ENCODE measurements around the gene LIMK2.

- TF ChIP-seq, protein P1, sequence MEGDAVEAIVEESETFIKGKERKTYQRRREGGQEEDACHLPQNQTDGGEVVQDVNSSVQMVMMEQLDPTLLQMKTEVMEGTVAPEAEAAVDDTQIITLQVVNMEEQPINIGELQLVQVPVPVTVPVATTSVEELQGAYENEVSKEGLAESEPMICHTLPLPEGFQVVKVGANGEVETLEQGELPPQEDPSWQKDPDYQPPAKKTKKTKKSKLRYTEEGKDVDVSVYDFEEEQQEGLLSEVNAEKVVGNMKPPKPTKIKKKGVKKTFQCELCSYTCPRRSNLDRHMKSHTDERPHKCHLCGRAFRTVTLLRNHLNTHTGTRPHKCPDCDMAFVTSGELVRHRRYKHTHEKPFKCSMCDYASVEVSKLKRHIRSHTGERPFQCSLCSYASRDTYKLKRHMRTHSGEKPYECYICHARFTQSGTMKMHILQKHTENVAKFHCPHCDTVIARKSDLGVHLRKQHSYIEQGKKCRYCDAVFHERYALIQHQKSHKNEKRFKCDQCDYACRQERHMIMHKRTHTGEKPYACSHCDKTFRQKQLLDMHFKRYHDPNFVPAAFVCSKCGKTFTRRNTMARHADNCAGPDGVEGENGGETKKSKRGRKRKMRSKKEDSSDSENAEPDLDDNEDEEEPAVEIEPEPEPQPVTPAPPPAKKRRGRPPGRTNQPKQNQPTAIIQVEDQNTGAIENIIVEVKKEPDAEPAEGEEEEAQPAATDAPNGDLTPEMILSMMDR (IDR thresholded peaks at IDR 0.05; ENCODE audit: low read depth, low read length, missing input control), result no peak
- TF ChIP-seq MAX (IDR thresholded peaks at IDR 0.05), result no peak
- TF ChIP-seq, protein P2, sequence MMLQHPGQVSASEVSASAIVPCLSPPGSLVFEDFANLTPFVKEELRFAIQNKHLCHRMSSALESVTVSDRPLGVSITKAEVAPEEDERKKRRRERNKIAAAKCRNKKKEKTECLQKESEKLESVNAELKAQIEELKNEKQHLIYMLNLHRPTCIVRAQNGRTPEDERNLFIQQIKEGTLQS (IDR thresholded peaks at IDR 0.05), result no peak
- TF ChIP-seq, protein P3, sequence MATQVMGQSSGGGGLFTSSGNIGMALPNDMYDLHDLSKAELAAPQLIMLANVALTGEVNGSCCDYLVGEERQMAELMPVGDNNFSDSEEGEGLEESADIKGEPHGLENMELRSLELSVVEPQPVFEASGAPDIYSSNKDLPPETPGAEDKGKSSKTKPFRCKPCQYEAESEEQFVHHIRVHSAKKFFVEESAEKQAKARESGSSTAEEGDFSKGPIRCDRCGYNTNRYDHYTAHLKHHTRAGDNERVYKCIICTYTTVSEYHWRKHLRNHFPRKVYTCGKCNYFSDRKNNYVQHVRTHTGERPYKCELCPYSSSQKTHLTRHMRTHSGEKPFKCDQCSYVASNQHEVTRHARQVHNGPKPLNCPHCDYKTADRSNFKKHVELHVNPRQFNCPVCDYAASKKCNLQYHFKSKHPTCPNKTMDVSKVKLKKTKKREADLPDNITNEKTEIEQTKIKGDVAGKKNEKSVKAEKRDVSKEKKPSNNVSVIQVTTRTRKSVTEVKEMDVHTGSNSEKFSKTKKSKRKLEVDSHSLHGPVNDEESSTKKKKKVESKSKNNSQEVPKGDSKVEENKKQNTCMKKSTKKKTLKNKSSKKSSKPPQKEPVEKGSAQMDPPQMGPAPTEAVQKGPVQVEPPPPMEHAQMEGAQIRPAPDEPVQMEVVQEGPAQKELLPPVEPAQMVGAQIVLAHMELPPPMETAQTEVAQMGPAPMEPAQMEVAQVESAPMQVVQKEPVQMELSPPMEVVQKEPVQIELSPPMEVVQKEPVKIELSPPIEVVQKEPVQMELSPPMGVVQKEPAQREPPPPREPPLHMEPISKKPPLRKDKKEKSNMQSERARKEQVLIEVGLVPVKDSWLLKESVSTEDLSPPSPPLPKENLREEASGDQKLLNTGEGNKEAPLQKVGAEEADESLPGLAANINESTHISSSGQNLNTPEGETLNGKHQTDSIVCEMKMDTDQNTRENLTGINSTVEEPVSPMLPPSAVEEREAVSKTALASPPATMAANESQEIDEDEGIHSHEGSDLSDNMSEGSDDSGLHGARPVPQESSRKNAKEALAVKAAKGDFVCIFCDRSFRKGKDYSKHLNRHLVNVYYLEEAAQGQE (IDR thresholded peaks at IDR 0.05), result no peak
Measured at GRCh38 chr22:31173386-31174145, 38.5 kb upstream of the LIMK2 start.

Measured in liver (tissue), 3 donors.